Measurements from ENCODE around the gene TRPM3. TPM values are rescaled to one million over a fixed set of nuclear protein-coding genes. Genes with fewer than 3 reads are reported as not detected.

TRPM3 gene
- total and polyA plus RNA-seq, 9 of the 15 experiments (the other 6 are each of a cell fraction or from before 2014, with no cell fraction given) = 0.04 TPM; not detected in 8

DNA sequence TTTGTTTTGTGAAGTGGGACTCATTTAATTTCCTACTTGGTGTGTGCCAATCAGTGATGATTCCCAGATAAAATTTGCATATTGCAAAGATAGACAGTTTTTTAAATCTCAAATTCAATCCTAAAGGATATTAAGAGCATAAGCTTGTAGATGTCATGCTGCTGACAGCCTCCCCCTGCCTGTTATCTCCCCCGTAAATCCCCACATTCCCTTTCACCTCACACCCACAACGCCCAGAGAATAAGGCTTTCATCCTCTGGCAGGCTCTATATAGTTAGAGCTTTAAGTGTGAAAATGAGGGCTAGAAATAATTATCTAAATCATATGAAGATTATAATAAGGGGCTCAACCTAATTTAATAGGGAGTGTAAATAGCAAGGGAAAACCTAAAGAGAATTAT, 265.0 kb downstream of the TRPM3 start:
- Histone ChIP-seq H3K27ac (ENCODE audit: extremely low read depth, low read depth, low read length) (no peak overlapping the region), H3K4me3 (no peak overlapping the region), H3K9ac (ENCODE audit: insufficient read depth in 1 of 2, low read depth in 2 of 2, low read length in 2 of 2) (no peak overlapping the region), H2AFZ (ENCODE audit: low read depth, low read length) (no peak overlapping the region), H3K4me2 (ENCODE audit: insufficient read depth, low read length) (no peak overlapping the region), H4K20me1 (replicated peaks; ENCODE audit: control insufficient read depth, insufficient read depth, low read length) (no peaks in the 10 kb centered on the region), H3K79me2 (ENCODE audit: control insufficient read depth, insufficient read depth, low read length) (no peaks in the 10 kb centered on the region), H3K27me3 (ENCODE audit: control insufficient read depth in 2 of 2, insufficient read depth in 2 of 2, low read length in 2 of 2) (no peaks in the 10 kb centered on the region), H3K9me3 (replicated peaks; ENCODE audit: control insufficient read depth, insufficient read depth, low read depth, low read length) (no peaks in the 10 kb centered on the region), H3K4me1 (replicated peaks in 1 of 2; ENCODE audit: control insufficient read depth in 2 of 2, insufficient read depth in 2 of 2, low read length in 2 of 2) (no peaks in the 10 kb centered on the region), H3K36me3 (ENCODE audit: control insufficient read depth, insufficient read depth, low read length) (no peaks in the 10 kb centered on the region), H3K9me1 (ENCODE audit: control insufficient read depth, insufficient read depth, low read length) (no peaks in the 10 kb centered on the region)
- in situ Hi-C loops (cut with MboI) (no loop called here), intact Hi-C loops (cut with micrococcal nuclease) (no loop called here)
- ATAC-seq (no peak), FAIRE-seq (no peak), DNase-seq (ENCODE audit: extremely low read depth in 1 of 4, low spot score in 3 of 4) (no peak)
- WGBS (ENCODE audit: insufficient coverage, low coverage, missing lambda C conversion rate) = 7% methylated on average over 2 of the region's 2 CpGs
- TF ChIP-seq ZNF717 (CRISPR knock-in tag; IDR thresholded peaks at IDR 0.05) (no peak), KHSRP (IDR thresholded peaks at IDR 0.05) (no peak), LCOR (CRISPR knock-in tag; IDR thresholded peaks at IDR 0.05) (no peak), ZC3H11A (IDR thresholded peaks at IDR 0.05; ENCODE audit: low read depth, low read length) (no peak), ZNF695 (CRISPR knock-in tag; IDR thresholded peaks at IDR 0.05) (no peak), BMI1 (IDR thresholded peaks at IDR 0.05; ENCODE audit: low read length) (no peak), RBM25 (IDR thresholded peaks at IDR 0.05; ENCODE audit: low read depth, low read length, severe bottlenecking) (no peak), TRIM28 (IDR thresholded peaks at IDR 0.05) (no peak), SNRNP70 (optimal IDR thresholded peaks at IDR 0.05; ENCODE audit: low read depth, low read length) (no peak), ZNF253 (CRISPR knock-in tag; conservative IDR thresholded peaks at IDR 0.05) (no peak), ZNF41 (CRISPR knock-in tag; conservative IDR thresholded peaks at IDR 0.05) (no peak), DMBX1 (CRISPR knock-in tag; IDR thresholded peaks at IDR 0.05; ENCODE audit: borderline replicate concordance) (no peak), HDAC6 (IDR thresholded peaks at IDR 0.05; ENCODE audit: low read depth, low read length) (no peak), ZNF644 (tag; IDR thresholded peaks at IDR 0.05; ENCODE audit: low read depth) (no peak), FOS (IDR thresholded peaks at IDR 0.05; ENCODE audit: extremely low read depth, insufficient read length) (no peak)
- TF ChIP-seq, protein P1, sequence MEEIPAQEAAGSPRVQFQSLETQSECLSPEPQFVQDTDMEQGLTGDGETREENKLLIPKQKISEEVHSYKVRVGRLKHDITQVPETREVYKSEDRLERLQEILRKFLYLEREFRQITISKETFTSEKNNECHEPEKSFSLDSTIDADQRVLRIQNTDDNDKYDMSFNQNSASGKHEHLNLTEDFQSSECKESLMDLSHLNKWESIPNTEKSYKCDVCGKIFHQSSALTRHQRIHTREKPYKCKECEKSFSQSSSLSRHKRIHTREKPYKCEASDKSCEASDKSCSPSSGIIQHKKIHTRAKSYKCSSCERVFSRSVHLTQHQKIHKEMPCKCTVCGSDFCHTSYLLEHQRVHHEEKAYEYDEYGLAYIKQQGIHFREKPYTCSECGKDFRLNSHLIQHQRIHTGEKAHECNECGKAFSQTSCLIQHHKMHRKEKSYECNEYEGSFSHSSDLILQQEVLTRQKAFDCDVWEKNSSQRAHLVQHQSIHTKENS (CRISPR knock-in tag; IDR thresholded peaks at IDR 0.05) = no peak
- TF ChIP-seq, protein P2, sequence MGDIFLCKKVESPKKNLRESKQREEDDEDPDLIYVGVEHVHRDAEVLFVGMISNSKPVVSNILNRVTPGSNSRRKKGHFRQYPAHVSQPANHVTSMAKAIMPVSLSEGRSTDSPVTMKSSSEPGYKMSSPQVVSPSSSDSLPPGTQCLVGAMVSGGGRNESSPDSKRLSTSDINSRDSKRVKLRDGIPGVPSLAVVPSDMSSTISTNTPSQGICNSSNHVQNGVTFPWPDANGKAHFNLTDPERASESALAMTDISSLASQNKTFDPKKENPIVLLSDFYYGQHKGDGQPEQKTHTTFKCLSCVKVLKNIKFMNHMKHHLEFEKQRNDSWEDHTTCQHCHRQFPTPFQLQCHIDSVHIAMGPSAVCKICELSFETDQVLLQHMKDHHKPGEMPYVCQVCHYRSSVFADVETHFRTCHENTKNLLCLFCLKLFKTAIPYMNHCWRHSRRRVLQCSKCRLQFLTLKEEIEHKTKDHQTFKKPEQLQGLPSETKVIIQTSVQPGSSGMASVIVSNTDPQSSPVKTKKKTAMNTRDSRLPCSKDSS (IDR thresholded peaks at IDR 0.05; ENCODE audit: low read depth, partially characterized antibody) = no peak
- TF ChIP-seq, protein P3, sequence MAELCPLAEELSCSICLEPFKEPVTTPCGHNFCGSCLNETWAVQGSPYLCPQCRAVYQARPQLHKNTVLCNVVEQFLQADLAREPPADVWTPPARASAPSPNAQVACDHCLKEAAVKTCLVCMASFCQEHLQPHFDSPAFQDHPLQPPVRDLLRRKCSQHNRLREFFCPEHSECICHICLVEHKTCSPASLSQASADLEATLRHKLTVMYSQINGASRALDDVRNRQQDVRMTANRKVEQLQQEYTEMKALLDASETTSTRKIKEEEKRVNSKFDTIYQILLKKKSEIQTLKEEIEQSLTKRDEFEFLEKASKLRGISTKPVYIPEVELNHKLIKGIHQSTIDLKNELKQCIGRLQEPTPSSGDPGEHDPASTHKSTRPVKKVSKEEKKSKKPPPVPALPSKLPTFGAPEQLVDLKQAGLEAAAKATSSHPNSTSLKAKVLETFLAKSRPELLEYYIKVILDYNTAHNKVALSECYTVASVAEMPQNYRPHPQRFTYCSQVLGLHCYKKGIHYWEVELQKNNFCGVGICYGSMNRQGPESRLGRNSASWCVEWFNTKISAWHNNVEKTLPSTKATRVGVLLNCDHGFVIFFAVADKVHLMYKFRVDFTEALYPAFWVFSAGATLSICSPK (IDR thresholded peaks at IDR 0.05; ENCODE audit: borderline replicate concordance) = no peak
- no TSS peak for BruUV-seq (replicated peaks)
- ChIA-PET POLR2A (no interaction called here), CTCF (ENCODE audit: low intra/inter-chr PET ratio) (no interaction called here)

Data from K562 (cell line).